Mesendoderm (in vitro differentiated cells): ENCODE measurements around the gene BLOC1S5.
A peak's percentile ranks its signal among the peaks of the same experiment; 100 is the strongest.

Experiments used
- DNase-seq: peaks from one replicate; pipeline ENCODE4 v3.0.0; 2013
- H2AK5ac ChIP-seq: 2 replicates; pipeline ENCODE4 v1.6.1; 2013; ENCODE audit warnings: low read length, inconsistent platforms
- H2BK120ac ChIP-seq: 2 replicates; pipeline ENCODE4 v1.6.1; 2013; ENCODE audit warnings: low read depth, mild to moderate bottlenecking, low read length, moderate library complexity, mixed read lengths
- H2BK15ac ChIP-seq: replicated peaks from 2 replicates; pipeline ENCODE4 v1.6.1; 2013; ENCODE audit warnings: low read depth, mild to moderate bottlenecking, moderate library complexity
- H2BK5ac ChIP-seq: 2 replicates; pipeline ENCODE4 v1.6.1; 2013; ENCODE audit warnings: low read length, inconsistent platforms
- H3K18ac ChIP-seq: 2 replicates; pipeline ENCODE4 v1.6.1; 2013; ENCODE audit warnings: mild to moderate bottlenecking, low read length, mixed read lengths
- H3K23ac ChIP-seq: one replicate; pipeline ENCODE4 v1.6.1; 2013; ENCODE audit warnings: low read length
- H3K27ac ChIP-seq: 2 replicates; pipeline ENCODE4 v1.5.1; 2013; ENCODE audit warnings: low read depth, mild to moderate bottlenecking, inconsistent platforms, low read length, moderate library complexity
- H3K27me3 ChIP-seq: 2 replicates; pipeline ENCODE4 v1.6.1; 2013; ENCODE audit warnings: low read length, control low read depth, mild to moderate bottlenecking, inconsistent platforms; ENCODE audit not compliant: insufficient read depth, poor library complexity
- H3K36me3 ChIP-seq: 2 replicates; pipeline ENCODE4 v1.6.1; 2013; ENCODE audit warnings: low read length, inconsistent platforms; ENCODE audit not compliant: control insufficient read depth, insufficient read depth
- H3K4ac ChIP-seq: one replicate; pipeline ENCODE4 v1.6.1; 2013; ENCODE audit warnings: low read depth, mild to moderate bottlenecking, low read length, moderate library complexity
- H3K4me1 ChIP-seq: 2 replicates; pipeline ENCODE4 v1.6.1; 2013; ENCODE audit warnings: low read depth, low read length, inconsistent platforms; ENCODE audit not compliant: control insufficient read depth
- H3K4me2 ChIP-seq: 2 replicates; pipeline ENCODE4 v1.6.1; 2013; ENCODE audit warnings: low read length
- H3K4me3 ChIP-seq: 2 replicates; pipeline ENCODE4 v1.5.1; 2013; ENCODE audit warnings: mild to moderate bottlenecking, low read length
- H3K56ac ChIP-seq: one replicate; pipeline ENCODE4 v1.6.1; 2013; ENCODE audit warnings: low read length
- H3K79me1 ChIP-seq: 2 replicates; pipeline ENCODE4 v1.6.1; 2013; ENCODE audit warnings: low read length, inconsistent platforms
- H3K79me2 ChIP-seq: 2 replicates; pipeline ENCODE4 v1.6.1; 2013; ENCODE audit warnings: mild to moderate bottlenecking, low read length; ENCODE audit not compliant: control insufficient read depth, insufficient read depth
- H3K9ac ChIP-seq: 2 replicates; pipeline ENCODE4 v1.6.1; 2013; ENCODE audit warnings: low read length, inconsistent platforms
- H4K5ac ChIP-seq: one replicate; pipeline ENCODE4 v1.6.1; 2013; ENCODE audit warnings: low read length
- H4K8ac ChIP-seq: one replicate; pipeline ENCODE4 v1.6.1; 2013; ENCODE audit warnings: low read depth, mild to moderate bottlenecking, control low read depth, low read length, moderate library complexity
- WGBS: extraction: QIAGEN DNeasy Blood & Tissue Kit; methylation state at CpG from one replicate; pipeline ENCODE4 v1.1.7; 2013; ENCODE audit warnings: low lambda C conversion rate, missing lambda C conversion rate; ENCODE audit not compliant: insufficient coverage; ENCODE audit errors: extremely low coverage; 5-methylcytosine and 5-hydroxymethylcytosine counted together

BLOC1S5 gene

GRCh38 chr6:8084586-8084985 is 20.4 kb upstream of the BLOC1S5 start:
- H2BK120ac ChIP-seq: no peak overlapping the region
- no peak overlapping the region for H3K4me2 ChIP-seq
- no peak overlapping the region for H2BK15ac ChIP-seq
- H3K56ac ChIP-seq: no peak overlapping the region
- peaks cover 3% of the 10 kb centered on the region for H3K79me2 ChIP-seq
- WGBS: no CpG with 5 or more reads among the region's 4 CpGs
- H3K18ac ChIP-seq: no peak overlapping the region
- H4K8ac ChIP-seq: no peak overlapping the region
- peaks cover 2% of the 10 kb centered on the region for H3K36me3 ChIP-seq
- H3K27me3 ChIP-seq: no peaks in the 10 kb centered on the region
- H2AK5ac ChIP-seq: no peak overlapping the region
- peaks cover 7% of the 10 kb centered on the region for H3K79me1 ChIP-seq
- H3K23ac ChIP-seq: no peak overlapping the region
- no peaks in the 10 kb centered on the region for H3K4me1 ChIP-seq
- H3K27ac ChIP-seq: no peak overlapping the region
- no peak overlapping the region for H3K4ac ChIP-seq
- peak; percentile 17 for DNase-seq
- no peak overlapping the region for H4K5ac ChIP-seq
- no peak overlapping the region for H2BK5ac ChIP-seq
- no peak overlapping the region for H3K4me3 ChIP-seq
- no peak overlapping the region for H3K9ac ChIP-seq

- H3K79me2 ChIP-seq: peaks cover 3% of the 10 kb centered on the region
- no peak overlapping the region for H3K9ac ChIP-seq
- no CpG with 5 or more reads among the region's 11 CpGs for WGBS
- no peak overlapping the region for H3K23ac ChIP-seq
- no peak overlapping the region for H4K8ac ChIP-seq
- no peaks in the 10 kb centered on the region for H3K36me3 ChIP-seq
- H3K4me3 ChIP-seq: no peak overlapping the region
- H3K4ac ChIP-seq: no peak overlapping the region
- no peak overlapping the region for H3K56ac ChIP-seq
- DNase-seq: peak; percentile 10
- H2BK5ac ChIP-seq: no peak overlapping the region
- H3K4me2 ChIP-seq: no peak overlapping the region
- no peak overlapping the region for H3K18ac ChIP-seq
- H3K27ac ChIP-seq: no peak overlapping the region
- no peak overlapping the region for H2BK120ac ChIP-seq
- H3K4me1 ChIP-seq: no peaks in the 10 kb centered on the region
- peaks cover 6% of the 10 kb centered on the region for H3K79me1 ChIP-seq
- H3K27me3 ChIP-seq: no peaks in the 10 kb centered on the region
- H2BK15ac ChIP-seq: no peak overlapping the region
- H2AK5ac ChIP-seq: no peak overlapping the region
- H4K5ac ChIP-seq: no peak overlapping the region
Observed at GRCh38 chr6:8082954-8083858, 19.0 kb upstream of the BLOC1S5 start.

DNA sequence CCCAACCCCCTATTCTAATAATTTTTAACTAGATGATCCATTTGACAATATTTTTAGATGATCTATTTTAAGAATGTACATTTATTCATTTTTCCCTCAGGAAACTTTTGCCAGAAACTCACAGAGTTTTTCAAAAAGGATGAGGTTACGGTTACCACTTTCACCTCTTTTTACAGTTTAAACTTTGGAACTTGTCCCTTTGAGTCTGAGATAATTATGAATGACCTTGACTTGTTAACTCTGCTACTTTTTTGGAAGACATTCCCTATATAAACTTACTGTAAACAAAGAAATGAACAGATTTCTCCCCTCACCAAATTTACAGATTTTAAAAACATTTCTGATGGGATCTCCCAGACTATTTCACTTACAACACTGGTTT is 18.4 kb upstream of the BLOC1S5 start:
- no peak overlapping the region for H3K9ac ChIP-seq
- H3K79me2 ChIP-seq: peaks cover 3% of the 10 kb centered on the region
- H3K36me3 ChIP-seq: no peaks in the 10 kb centered on the region
- H2AK5ac ChIP-seq: no peak overlapping the region
- no peak overlapping the region for H3K18ac ChIP-seq
- H3K56ac ChIP-seq: no peak overlapping the region
- H3K4me3 ChIP-seq: no peak overlapping the region
- H2BK5ac ChIP-seq: no peak overlapping the region
- H4K5ac ChIP-seq: no peak overlapping the region
- no peak overlapping the region for H2BK120ac ChIP-seq
- no peaks in the 10 kb centered on the region for H3K27me3 ChIP-seq
- peaks cover 6% of the 10 kb centered on the region for H3K79me1 ChIP-seq
- H4K8ac ChIP-seq: no peak overlapping the region
- H2BK15ac ChIP-seq: no peak overlapping the region
- H3K27ac ChIP-seq: no peak overlapping the region
- no peak overlapping the region for H3K4ac ChIP-seq
- no peak overlapping the region for H3K4me2 ChIP-seq
- H3K23ac ChIP-seq: no peak overlapping the region
- DNase-seq: no peak
- no peaks in the 10 kb centered on the region for H3K4me1 ChIP-seq
- WGBS: no CpG with 5 or more reads among the region's 1 CpG

DNA sequence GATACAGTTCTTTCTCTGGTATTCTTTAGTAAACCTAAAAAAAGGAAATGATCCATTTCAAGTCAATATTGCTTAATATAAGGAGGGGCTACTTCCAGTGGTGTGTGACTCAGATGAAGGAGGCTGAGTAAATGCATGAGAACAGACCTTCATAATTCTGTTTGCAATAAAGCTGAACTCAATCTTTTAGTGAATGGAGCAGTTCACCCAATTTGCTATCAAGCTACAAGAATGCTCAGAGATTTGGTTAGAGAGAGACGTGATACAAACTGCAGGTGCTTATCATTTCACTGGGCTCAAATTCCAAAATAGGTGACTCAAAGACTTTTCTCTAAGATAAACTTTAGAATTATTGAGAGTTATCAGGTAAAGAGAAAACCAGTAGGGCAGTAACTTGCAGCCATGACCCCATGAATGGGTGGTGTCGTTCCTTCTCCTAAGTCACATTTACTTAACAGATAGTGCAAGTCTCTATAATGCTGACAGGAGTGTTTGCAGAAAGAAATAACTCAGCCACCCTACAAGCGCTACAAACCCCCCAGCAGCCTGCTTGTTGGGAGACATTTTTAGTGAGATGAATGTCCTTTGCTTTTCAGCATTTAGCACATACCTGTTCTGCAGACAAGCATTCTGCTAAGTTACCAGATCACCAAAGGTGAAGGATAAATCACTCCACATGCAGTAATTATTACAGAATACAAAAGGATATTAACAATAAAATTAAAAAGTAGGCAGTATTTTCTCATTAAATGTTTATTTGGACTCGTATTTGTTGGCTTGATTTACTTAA is 16.4 kb upstream of the BLOC1S5 start:
- no peak overlapping the region for H2BK5ac ChIP-seq
- H3K36me3 ChIP-seq: no peaks in the 10 kb centered on the region
- no peak overlapping the region for H3K4ac ChIP-seq
- no peaks in the 10 kb centered on the region for H3K79me2 ChIP-seq
- no peak overlapping the region for H3K56ac ChIP-seq
- H2AK5ac ChIP-seq: no peak overlapping the region
- H3K27me3 ChIP-seq: no peaks in the 10 kb centered on the region
- no peak overlapping the region for H3K4me2 ChIP-seq
- H4K8ac ChIP-seq: no peak overlapping the region
- H4K5ac ChIP-seq: no peak overlapping the region
- H2BK15ac ChIP-seq: no peak overlapping the region
- H3K4me1 ChIP-seq: no peaks in the 10 kb centered on the region
- H3K79me1 ChIP-seq: peaks cover 2% of the 10 kb centered on the region
- no peak overlapping the region for H2BK120ac ChIP-seq
- H3K18ac ChIP-seq: no peak overlapping the region
- H3K9ac ChIP-seq: no peak overlapping the region
- no CpG with 5 or more reads among the region's 4 CpGs for WGBS
- no peak overlapping the region for H3K4me3 ChIP-seq
- DNase-seq: no peak
- H3K27ac ChIP-seq: no peak overlapping the region
- no peak overlapping the region for H3K23ac ChIP-seq

- no peak for DNase-seq
- H3K27ac ChIP-seq: no peak overlapping the region
- no peak overlapping the region for H2BK5ac ChIP-seq
- no peaks in the 10 kb centered on the region for H3K4me1 ChIP-seq
- no peak overlapping the region for H4K8ac ChIP-seq
- no peak overlapping the region for H3K56ac ChIP-seq
- no peaks in the 10 kb centered on the region for H3K27me3 ChIP-seq
- no peaks in the 10 kb centered on the region for H3K79me2 ChIP-seq
- H2BK15ac ChIP-seq: no peak overlapping the region
- H3K36me3 ChIP-seq: no peaks in the 10 kb centered on the region
- H3K18ac ChIP-seq: no peak overlapping the region
- H3K4ac ChIP-seq: no peak overlapping the region
- H3K23ac ChIP-seq: no peak overlapping the region
- no peak overlapping the region for H3K4me2 ChIP-seq
- H2AK5ac ChIP-seq: no peak overlapping the region
- no peak overlapping the region for H3K4me3 ChIP-seq
- no peak overlapping the region for H2BK120ac ChIP-seq
- H3K79me1 ChIP-seq: peaks cover 2% of the 10 kb centered on the region
- H4K5ac ChIP-seq: no peak overlapping the region
- no peak overlapping the region for H3K9ac ChIP-seq
- no CpG with 5 or more reads among the region's 2 CpGs for WGBS
Observed at GRCh38 chr6:8079126-8079525, 14.9 kb upstream of the BLOC1S5 start.
